GM10248 (cell line): ENCODE measurements around the gene TPH1.

Experiments
- CTCF ChIA-PET: fragments of 300-600 bp; sonication (Branson Sonifier 250); formaldehyde crosslinking; extraction: SDS; loops from one replicate; lab custom pipeline; 2021; ENCODE audit warnings: antibody characterized with exemption; lab: Yijun Ruan, JAX
- POLR2A ChIA-PET: fragments of 350-650 bp; sonication (Branson Sonifier 250); formaldehyde crosslinking; extraction: SDS; loops from one replicate; lab custom pipeline; 2020; ENCODE audit warnings: antibody characterized with exemption; lab: Yijun Ruan, JAX
- DNase-seq: peaks from one replicate; pipeline ENCODE4 v3.0.0; 2012; ENCODE audit errors: extremely low spot score
- CTCF ChIP-seq: IDR thresholded peaks from 2 replicates; pipeline ENCODE4 v1.5.1; 2012; ENCODE audit warnings: mild to moderate bottlenecking, low read depth; ENCODE audit errors: extremely low read depth, missing control alignments, control extremely low read depth

TPH1 gene

DNA sequence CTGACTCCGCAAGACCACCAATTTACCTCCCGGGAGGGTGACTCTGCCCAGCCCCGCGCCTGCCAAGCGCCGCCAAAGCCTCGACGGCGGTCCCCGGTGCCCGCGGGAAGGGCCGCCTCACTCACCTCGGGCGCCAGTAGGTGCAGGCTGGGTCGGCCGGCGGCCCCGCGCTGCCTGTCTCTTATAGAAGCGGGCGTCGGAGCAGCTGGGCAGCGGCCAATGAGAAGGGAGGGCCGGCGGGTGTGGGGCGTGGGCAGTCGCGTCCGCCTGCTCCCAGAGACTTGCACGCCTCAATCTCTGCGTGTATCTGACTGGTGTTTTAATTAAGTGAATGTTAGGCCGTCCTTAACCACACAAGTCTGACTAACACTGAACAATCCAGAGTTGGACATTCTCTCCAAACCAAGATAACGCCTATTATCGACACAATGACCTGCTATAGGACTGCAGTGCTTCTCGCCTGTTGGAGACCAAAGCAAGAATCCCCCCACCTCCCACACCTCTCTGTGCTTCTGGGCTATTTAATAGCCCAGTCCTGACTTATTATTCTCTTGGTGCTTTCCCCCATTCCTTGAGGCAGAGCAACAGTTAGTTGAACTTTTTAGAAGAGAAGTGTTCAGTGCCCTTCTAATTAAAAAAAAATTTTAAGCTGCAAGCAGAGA lies at the start of gene TPH1:
Gene TPH1 (minus strand): TSS at position 154 of the 662 bp plus-strand sequence. CDS start 5,507 bp downstream, outside the sequence.
- POLR2A ChIA-PET = no interaction called here
- no peak for TF ChIP-seq CTCF
- CTCF ChIA-PET = no interaction called here
- DNase-seq = no peak

DNA sequence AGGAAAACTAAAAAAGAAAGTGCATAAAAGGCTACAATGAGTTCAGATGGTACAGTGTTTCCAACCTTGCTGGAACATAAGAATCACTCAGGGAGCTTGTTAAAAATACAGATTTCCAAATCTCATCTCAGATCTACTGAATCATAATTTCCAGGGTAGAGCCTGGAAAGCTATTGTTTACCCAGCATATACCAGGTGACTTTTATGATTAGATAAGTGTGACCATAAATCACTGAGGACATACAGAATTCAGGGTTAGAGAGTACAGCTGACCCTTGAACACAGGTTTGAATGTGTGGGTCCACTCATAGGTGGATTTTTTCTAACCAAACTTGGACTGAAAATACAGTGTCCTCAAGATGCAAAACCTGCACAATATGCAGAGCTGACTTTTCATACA lies 47.9 kb upstream of the TPH1 start:
- CTCF ChIA-PET = interaction anchor here (1.5 to 4.2 kb wide), 3 partner anchors 9 to 13 kb away, joined by 4 to 22 read pairs (median 6); partner anchors contain the start of gene SAAL1
- no peak for DNase-seq
- TF ChIP-seq CTCF = no peak
- POLR2A ChIA-PET = no interaction called here

GRCh38 chr11:18091731-18092130 lies 45.7 kb upstream of the TPH1 start:
- POLR2A ChIA-PET = no interaction called here
- TF ChIP-seq CTCF = no peak
- CTCF ChIA-PET = no interaction called here
- DNase-seq = no peak

DNA sequence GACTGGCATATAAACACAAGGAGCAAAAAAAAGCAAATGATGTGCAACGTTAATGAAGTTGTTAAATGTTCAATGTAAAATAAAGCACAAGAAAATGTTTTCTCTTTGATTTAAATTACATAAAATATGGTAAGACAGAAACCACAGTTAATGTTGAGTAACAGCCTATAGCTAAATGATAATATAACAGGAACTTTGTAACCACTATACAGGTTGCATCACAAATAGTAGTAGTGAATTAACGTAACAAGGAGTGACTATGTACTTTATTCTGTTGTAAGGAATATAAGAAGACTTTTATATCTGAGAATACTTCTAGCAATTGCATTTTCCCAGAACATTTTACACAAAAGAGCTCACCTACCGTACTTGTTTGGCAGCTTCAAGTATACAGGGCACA lies 42.9 kb upstream of the TPH1 start:
- TF ChIP-seq CTCF = no peak
- DNase-seq = no peak
- ChIA-PET POLR2A (no interaction called here), CTCF (interaction anchor here (0.9 to 3.0 kb wide), 4 partner anchors 9 to 27 kb away, joined by 3 to 16 read pairs (median 8); partner anchors contain the start of gene SAAL1)

GRCh38 chr11:18088366-18088765 lies 42.3 kb upstream of the TPH1 start:
- POLR2A ChIA-PET = no interaction called here
- CTCF ChIA-PET = interaction anchor here (1.3 to 3.0 kb wide), 4 partner anchors 8 to 27 kb away, joined by 3 to 16 read pairs (median 8); partner anchors contain the start of gene SAAL1
- no peak for DNase-seq
- TF ChIP-seq CTCF = no peak

GRCh38 chr11:18081551-18081950 lies 35.5 kb upstream of the TPH1 start:
- ChIA-PET CTCF (interaction anchor here (1.1 to 1.6 kb wide), 2 partner anchors 9 to 17 kb away, joined by 5 read pairs; no protein-coding TSS in a partner anchor), POLR2A (no interaction called here)
- no peak for TF ChIP-seq CTCF
- no peak for DNase-seq
